ENCODE results near the gene KPNA2. TPM values are rescaled to one million over a fixed set of nuclear protein-coding genes. Genes with fewer than 3 reads are reported as not detected.
A peak's percentile ranks its signal among the peaks of the same experiment; 100 is the strongest.

The KPNA2 gene
- total and polyA plus RNA-seq, 2 of the 13 experiments (the other 11 are each of a cell fraction or from before 2014, with no cell fraction given), result 111 to 305 TPM

DNA sequence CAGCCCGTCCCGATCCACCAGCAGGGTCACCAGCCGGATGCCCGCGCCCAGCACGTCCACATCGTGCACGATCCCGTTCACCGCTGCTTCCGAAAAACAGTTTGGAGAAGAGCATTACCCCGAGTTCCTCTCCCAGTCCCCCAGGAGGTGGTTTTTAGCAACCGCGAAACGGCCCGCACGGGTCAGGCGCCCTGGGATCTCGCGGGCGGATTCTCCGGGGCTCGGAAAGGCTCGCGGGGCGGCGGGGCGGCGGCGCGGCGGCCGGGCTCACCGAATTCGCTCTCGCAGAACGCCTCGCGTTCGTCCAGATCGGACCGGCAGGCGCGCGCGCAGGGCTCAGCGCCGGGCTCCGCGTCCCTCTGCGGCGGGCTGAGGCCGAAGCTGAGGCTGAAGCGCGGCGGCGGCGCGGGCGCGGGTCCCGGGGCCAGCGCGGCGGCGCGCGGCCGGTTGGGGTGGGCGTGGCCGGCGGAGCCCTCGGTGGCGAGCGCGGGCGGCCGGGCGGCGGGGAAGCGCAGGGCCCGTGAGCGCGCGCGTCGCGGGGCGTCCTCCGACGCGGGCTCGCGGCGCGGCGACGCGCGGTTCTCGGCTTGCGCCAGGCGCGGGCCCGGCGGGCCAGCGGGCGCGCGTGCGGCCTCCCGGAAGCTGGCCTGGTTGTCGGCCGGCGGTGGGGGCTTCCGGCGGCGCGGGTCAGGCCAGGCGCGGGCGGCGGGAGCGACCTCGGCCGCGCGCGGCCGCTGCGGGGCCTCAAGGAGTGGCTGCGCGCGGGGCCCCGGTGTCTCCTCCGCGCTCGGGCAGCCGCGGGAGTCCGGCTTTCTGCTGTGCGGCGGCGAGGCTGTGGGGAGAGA, 42.2 kb upstream of the KPNA2 start (continued):
- TF ChIP-seq, protein P1, sequence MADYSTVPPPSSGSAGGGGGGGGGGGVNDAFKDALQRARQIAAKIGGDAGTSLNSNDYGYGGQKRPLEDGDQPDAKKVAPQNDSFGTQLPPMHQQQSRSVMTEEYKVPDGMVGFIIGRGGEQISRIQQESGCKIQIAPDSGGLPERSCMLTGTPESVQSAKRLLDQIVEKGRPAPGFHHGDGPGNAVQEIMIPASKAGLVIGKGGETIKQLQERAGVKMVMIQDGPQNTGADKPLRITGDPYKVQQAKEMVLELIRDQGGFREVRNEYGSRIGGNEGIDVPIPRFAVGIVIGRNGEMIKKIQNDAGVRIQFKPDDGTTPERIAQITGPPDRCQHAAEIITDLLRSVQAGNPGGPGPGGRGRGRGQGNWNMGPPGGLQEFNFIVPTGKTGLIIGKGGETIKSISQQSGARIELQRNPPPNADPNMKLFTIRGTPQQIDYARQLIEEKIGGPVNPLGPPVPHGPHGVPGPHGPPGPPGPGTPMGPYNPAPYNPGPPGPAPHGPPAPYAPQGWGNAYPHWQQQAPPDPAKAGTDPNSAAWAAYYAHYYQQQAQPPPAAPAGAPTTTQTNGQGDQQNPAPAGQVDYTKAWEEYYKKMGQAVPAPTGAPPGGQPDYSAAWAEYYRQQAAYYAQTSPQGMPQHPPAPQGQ (CRISPR knock-in tag; IDR thresholded peaks at IDR 0.05; ENCODE audit: borderline replicate concordance), result no peak
- TF ChIP-seq SP140L (CRISPR knock-in tag; IDR thresholded peaks at IDR 0.05; ENCODE audit: borderline replicate concordance) (no peak), KLF9 (CRISPR knock-in tag; IDR thresholded peaks at IDR 0.05; ENCODE audit: low read depth) (no peak), ZNF614 (CRISPR knock-in tag; IDR thresholded peaks at IDR 0.05; ENCODE audit: borderline replicate concordance) (no peak), SIN3A (IDR thresholded peaks at IDR 0.05; ENCODE audit: borderline replicate concordance, low read depth, low read length) (no peak), SRSF9 (IDR thresholded peaks at IDR 0.05; ENCODE audit: borderline replicate concordance, insufficient read depth, low read depth, low read length, poor library complexity, severe bottlenecking) (no peak), ZNF24 (IDR thresholded peaks at IDR 0.05) (no peak), XRCC5 (optimal IDR thresholded peaks at IDR 0.05; ENCODE audit: low read length) (peak; percentile 62), CCDC6 (CRISPR knock-in tag; IDR thresholded peaks at IDR 0.05) (no peak; the same call in 1 of the 2 replicates), NFYB (CRISPR knock-in tag; IDR thresholded peaks at IDR 0.05) (no peak), NAIF1 (CRISPR knock-in tag; IDR thresholded peaks at IDR 0.05; ENCODE audit: borderline replicate concordance) (no peak), SP4 (CRISPR knock-in tag; IDR thresholded peaks at IDR 0.05) (peak; percentile 33), AGO2 (optimal IDR thresholded peaks at IDR 0.05; ENCODE audit: low read depth, low read length) (no peak), NBN (conservative IDR thresholded peaks at IDR 0.05) (no peak), ZNF775 (CRISPR knock-in tag; IDR thresholded peaks at IDR 0.05; ENCODE audit: borderline replicate concordance) (no peak), ZNF101 (CRISPR knock-in tag; IDR thresholded peaks at IDR 0.05; ENCODE audit: borderline replicate concordance, low read depth) (no peak), ZKSCAN1 (IDR thresholded peaks at IDR 0.05; ENCODE audit: low read length) (no peak), ZSCAN22 (CRISPR knock-in tag; IDR thresholded peaks at IDR 0.05) (no peak), HOXA7 (CRISPR knock-in tag; IDR thresholded peaks at IDR 0.05) (no peak)
- TF ChIP-seq, protein P2, sequence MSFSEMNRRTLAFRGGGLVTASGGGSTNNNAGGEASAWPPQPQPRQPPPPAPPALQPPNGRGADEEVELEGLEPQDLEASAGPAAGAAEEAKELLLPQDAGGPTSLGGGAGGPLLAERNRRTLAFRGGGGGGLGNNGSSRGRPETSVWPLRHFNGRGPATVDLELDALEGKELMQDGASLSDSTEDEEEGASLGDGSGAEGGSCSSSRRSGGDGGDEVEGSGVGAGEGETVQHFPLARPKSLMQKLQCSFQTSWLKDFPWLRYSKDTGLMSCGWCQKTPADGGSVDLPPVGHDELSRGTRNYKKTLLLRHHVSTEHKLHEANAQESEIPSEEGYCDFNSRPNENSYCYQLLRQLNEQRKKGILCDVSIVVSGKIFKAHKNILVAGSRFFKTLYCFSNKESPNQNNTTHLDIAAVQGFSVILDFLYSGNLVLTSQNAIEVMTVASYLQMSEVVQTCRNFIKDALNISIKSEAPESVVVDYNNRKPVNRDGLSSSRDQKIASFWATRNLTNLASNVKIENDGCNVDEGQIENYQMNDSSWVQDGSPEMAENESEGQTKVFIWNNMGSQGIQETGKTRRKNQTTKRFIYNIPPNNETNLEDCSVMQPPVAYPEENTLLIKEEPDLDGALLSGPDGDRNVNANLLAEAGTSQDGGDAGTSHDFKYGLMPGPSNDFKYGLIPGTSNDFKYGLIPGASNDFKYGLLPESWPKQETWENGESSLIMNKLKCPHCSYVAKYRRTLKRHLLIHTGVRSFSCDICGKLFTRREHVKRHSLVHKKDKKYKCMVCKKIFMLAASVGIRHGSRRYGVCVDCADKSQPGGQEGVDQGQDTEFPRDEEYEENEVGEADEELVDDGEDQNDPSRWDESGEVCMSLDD (CRISPR knock-in tag; IDR thresholded peaks at IDR 0.05; ENCODE audit: borderline replicate concordance), result no peak
- TF ChIP-seq, protein P3, sequence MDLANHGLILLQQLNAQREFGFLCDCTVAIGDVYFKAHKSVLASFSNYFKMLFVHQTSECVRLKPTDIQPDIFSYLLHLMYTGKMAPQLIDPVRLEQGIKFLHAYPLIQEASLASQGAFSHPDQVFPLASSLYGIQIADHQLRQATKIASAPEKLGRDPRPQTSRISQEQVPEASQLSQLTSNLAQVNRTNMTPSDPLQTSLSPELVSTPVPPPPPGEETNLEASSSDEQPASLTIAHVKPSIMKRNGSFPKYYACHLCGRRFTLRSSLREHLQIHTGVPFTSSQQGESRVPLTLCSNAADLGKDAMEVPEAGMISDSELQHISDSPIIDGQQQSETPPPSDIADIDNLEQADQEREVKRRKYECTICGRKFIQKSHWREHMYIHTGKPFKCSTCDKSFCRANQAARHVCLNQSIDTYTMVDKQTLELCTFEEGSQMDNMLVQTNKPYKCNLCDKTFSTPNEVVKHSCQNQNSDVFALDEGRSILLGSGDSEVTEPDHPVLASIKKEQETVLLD (CRISPR knock-in tag; IDR thresholded peaks at IDR 0.05; ENCODE audit: low read depth), result peak; percentile 76
- TF ChIP-seq, protein P4, sequence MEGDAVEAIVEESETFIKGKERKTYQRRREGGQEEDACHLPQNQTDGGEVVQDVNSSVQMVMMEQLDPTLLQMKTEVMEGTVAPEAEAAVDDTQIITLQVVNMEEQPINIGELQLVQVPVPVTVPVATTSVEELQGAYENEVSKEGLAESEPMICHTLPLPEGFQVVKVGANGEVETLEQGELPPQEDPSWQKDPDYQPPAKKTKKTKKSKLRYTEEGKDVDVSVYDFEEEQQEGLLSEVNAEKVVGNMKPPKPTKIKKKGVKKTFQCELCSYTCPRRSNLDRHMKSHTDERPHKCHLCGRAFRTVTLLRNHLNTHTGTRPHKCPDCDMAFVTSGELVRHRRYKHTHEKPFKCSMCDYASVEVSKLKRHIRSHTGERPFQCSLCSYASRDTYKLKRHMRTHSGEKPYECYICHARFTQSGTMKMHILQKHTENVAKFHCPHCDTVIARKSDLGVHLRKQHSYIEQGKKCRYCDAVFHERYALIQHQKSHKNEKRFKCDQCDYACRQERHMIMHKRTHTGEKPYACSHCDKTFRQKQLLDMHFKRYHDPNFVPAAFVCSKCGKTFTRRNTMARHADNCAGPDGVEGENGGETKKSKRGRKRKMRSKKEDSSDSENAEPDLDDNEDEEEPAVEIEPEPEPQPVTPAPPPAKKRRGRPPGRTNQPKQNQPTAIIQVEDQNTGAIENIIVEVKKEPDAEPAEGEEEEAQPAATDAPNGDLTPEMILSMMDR (CRISPR knock-in tag; IDR thresholded peaks at IDR 0.05), result peak; percentile 12; the same call in 1 of the 2 replicates

All from HepG2 (cell line).